AG09319 (cell line): ENCODE measurements around the gene PRR22.

ENCODE experiments used
- DNase-seq: peaks from one replicate; pipeline ENCODE4 v3.0.0-alpha.2; 2010; ENCODE audit warnings: low read depth; ENCODE audit errors: extremely low read depth
- TF ChIP-seq, protein P1 (sequence below): IDR thresholded peaks from 2 replicates; pipeline ENCODE4 v1.5.1; 2011; ENCODE audit warnings: low read depth, mild to moderate bottlenecking, inconsistent platforms, low read length, moderate library complexity

PRR22 gene

DNA sequence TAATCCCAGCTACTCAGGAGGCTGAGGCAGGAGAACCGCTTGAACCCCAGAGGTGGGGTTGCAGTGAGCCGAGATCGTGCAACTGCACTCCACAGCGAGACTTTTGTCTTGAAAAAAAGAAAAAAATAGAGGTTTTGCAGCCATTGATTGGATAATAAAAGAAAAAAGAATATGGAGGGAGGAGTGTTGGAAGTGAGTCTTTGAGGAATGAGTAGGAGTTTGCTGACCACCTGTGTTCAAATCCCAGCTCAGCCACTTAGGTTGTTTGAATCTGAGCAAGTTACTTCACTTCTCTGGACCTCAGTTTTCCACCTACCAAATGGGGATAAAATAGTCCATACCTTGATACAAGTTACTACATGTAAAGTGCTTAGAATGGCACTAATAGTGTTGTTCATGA, 26.6 kb upstream of the PRR22 start:
- DNase-seq: no peak
- TF ChIP-seq, protein P1, sequence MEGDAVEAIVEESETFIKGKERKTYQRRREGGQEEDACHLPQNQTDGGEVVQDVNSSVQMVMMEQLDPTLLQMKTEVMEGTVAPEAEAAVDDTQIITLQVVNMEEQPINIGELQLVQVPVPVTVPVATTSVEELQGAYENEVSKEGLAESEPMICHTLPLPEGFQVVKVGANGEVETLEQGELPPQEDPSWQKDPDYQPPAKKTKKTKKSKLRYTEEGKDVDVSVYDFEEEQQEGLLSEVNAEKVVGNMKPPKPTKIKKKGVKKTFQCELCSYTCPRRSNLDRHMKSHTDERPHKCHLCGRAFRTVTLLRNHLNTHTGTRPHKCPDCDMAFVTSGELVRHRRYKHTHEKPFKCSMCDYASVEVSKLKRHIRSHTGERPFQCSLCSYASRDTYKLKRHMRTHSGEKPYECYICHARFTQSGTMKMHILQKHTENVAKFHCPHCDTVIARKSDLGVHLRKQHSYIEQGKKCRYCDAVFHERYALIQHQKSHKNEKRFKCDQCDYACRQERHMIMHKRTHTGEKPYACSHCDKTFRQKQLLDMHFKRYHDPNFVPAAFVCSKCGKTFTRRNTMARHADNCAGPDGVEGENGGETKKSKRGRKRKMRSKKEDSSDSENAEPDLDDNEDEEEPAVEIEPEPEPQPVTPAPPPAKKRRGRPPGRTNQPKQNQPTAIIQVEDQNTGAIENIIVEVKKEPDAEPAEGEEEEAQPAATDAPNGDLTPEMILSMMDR: no peak

DNA sequence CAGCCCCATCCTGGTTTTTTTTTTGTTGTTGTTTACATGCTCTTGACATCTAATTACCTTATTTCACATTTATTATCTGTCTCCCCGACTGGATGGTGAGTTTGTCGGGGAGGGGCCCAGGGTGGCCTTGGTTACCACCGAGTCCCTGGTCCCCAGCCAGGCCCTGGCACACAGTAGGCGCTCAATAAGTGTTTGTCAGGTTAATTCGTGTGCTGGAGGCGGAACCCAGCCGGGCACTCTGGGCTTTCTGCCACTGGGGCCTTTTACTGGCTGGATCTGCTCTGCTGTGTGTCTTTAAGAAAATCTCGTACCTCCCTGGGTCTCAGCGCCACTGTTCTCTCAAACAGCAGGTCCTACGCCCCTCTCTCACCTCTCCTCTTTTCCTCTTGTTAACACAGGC, 24.9 kb upstream of the PRR22 start:
- TF ChIP-seq, protein P1: no peak
- DNase-seq: no peak

DNA sequence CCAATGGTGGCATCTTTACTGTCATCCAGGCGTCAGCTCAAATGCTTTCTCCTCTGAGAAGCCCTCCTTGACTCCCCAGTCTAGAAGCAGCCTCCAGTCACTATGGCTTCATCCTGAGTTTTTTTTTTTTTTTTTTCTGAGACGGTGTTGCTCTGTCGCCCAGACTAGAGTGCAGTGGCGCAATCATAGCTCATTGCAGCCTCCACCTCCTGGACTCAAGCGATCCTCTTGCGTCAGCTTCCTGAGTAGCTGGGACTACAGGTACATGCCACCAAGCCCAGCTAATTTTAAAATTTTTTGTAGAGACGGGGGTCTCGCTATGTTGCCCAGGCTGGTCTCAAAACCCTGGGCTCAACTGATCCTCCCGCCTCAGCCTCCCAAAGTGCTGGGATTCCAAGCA, 24.5 kb upstream of the PRR22 start:
- DNase-seq: no peak
- TF ChIP-seq, protein P1: no peak

DNA sequence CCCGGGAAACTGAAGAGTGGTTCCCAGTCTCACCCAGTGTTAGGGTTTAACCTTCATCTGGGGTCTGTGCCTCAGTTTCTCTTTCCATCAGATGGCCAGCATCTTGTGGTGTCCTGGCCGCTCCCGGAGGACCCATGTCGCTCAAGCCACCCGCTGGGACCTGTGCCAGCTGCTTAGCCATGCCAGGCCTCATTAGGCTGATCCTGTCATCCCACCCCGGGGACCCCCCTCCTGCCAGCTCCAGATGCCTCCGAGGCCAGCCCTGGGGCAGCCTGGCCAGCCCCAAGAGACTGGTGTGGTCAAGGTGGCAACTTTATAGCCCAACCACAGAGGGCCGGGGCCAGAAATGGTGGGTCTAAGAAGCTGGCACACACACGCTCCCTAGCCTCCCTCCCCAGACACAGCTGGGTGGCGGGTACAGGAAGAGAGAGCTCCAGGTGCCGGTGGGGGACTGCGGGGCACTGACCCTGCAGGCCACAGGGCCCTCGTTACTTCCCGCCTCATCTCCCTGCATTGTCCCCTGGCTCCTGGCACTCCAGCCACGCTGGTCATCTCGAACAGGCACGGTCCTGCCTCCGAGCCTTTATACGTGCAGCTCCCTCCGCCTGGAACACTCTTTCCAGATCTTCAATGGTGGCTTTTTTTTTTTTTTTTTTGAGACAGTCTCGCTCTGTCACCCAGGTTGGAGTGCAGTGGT, 23.7 kb upstream of the PRR22 start:
- no peak for DNase-seq
- TF ChIP-seq, protein P1: no peak

DNA sequence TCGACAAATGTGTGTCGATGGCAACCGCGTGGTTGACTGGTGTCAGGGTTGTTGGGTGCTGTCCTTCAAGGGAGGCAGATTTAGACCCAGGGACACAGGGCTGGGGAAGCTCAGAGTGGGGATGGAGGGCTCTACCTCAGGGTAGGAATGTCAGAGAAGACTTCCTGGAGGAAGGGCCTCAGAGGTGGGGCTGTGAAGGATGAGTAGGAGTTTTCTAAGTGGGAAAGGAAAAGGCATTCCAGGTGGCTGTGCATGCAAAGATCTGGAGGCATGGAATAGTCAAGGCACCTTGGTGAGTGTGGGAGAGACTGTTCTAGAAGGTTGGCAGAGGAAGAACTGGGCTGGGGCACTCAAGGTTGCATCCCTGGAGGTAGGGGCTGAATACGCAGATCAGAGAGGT, 22.4 kb upstream of the PRR22 start:
- no peak for DNase-seq
- TF ChIP-seq, protein P1: no peak

DNA sequence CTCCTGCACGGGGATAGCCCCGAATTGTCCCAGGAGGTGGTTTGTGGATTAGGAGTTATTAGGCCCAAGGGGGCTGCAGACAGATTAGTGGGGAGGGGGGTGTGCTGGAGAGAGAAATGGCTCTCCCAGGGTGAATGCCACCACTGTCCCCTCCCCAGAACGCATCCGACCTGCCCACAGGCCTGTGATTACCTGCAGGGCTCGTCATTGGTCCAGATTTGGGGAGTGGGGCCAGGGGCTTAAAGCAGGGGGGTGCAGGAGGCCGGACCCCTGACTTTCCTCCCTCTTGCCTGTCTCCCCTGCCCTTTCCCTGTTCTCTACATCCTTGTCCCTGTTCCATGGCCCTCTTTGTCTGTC, 21.6 kb upstream of the PRR22 start:
- no peak for DNase-seq
- TF ChIP-seq, protein P1: no peak

DNA sequence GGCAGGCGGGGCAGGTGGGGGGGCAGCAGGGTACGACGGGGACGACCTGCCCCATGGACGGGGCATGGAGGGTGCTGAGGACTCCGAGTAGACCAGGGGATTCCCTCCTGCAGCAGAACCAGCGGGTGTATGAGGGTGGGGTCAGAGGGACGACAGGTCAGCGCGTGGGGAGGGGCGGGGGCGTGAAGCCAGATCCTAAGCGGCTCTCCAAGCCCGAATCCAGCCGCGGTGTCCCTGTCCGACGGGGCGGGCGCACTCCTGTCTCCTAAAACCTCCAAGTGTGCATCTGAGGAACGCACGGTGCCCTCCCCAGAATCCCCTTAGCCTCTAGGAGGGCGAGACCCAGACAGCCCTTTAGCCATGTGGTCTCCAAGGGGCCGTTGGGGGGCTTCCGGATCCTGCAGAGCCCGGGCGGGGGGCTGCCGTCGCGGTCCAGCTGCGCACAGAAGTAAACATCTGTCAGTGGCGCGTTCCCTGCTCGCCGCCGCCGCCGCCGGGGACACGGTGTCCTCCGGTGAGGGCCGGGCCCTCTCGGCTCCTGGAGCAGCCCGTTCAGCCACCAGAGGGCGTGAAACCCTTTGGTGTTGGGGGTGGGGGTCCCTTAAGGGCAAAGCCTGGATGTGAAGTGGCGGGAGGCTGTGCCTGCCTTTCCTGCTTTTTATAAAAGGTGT, 21.1 kb upstream of the PRR22 start:
- DNase-seq: no peak
- TF ChIP-seq, protein P1: peak; percentile 69
